PC-3 (cell line): Measurements from ENCODE around the gene TOP2A.

Experiments
- CTCF ChIP-seq: fragments of 300-600 bp; sonication (generic); conservative IDR thresholded peaks from 2 replicates; pipeline ENCODE4 v1.5.1; 2017; ENCODE audit warnings: antibody characterized with exemption, low read depth, mild to moderate bottlenecking, low read length
- EZH2 ChIP-seq: fragments of 300-600 bp; sonication (generic); IDR thresholded peaks from one replicate; pipeline ENCODE4 v1.6.1; 2017; ENCODE audit warnings: antibody characterized with exemption, mild to moderate bottlenecking, low read length; ENCODE audit not compliant: unreplicated experiment
- EZH2phosphoT487 ChIP-seq: fragments of 300-600 bp; sonication (generic); IDR thresholded peaks from 2 replicates; pipeline ENCODE4 v1.6.1; 2018; ENCODE audit warnings: mild to moderate bottlenecking, antibody characterized with exemption, low read length, borderline replicate concordance

GRCh38 chr17:40404003-40404402 is 13.7 kb downstream of the TOP2A start:
- TF ChIP-seq CTCF (no peak), EZH2phosphoT487 (no peak), EZH2 (no peak)
